ENCODE data around the gene CLEC9A. TPM values are rescaled to one million over a fixed set of nuclear protein-coding genes. Genes with fewer than 3 reads are reported as not detected.

Gene CLEC9A
- total RNA-seq (2013; cell fraction: nucleolus; rRNA removed) = not detected in 2 replicates
- not detected in 2 replicates for total RNA-seq (2014; rRNA removed)
- total RNA-seq (2014; rRNA removed; fragmentation: Illumina TruSeq; extraction: Trizol) = not detected in 2 replicates
- not detected in 2 replicates for total RNA-seq (2021)
- polyA plus RNA-seq (2011; ENCODE audit: low read depth) = not detected
- polyA plus RNA-seq (2011; rRNA removed) = not detected in 2 replicates
- not detected in 2 replicates for polyA plus RNA-seq (2011; cell fraction: cytosol; rRNA removed)
- polyA plus RNA-seq (2011; cell fraction: nucleus; rRNA removed) = not detected in 2 replicates
- polyA plus RNA-seq (2012) = 0.22 TPM in 1 of 2 replicates, not detected in the other
- polyA plus RNA-seq (2014; fragmentation: Illumina TruSeq; extraction: Trizol) = not detected in 2 replicates
- not detected for polyA plus RNA-seq (2014; fragmentation: Nextera tagmentation; extraction: Ambion mirVana)
- not detected in 2 replicates for polyA plus RNA-seq (2014; rRNA removed)
- polyA plus RNA-seq (2016; fragmentation: Nextera tagmentation; extraction: Ambion mirVana) = not detected
- polyA minus RNA-seq (2011; rRNA and poly(A)+ RNA removed) = not detected in 2 replicates
- polyA minus RNA-seq (2011; cell fraction: cytosol; rRNA and poly(A)+ RNA removed) = not detected in 2 replicates
- not detected in 2 replicates for polyA minus RNA-seq (2011; cell fraction: nucleus; rRNA and poly(A)+ RNA removed)
- Bru-seq, nascent RNA = not detected
- BruChase-seq, experiment 1, labeled RNA remaining after a 6-hour chase = not detected
- BruChase-seq, experiment 2, labeled RNA remaining after a 2-hour chase = not detected
- long read RNA-seq, experiment 1 = 0 reads
- long read RNA-seq, experiment 2 = 0 reads

GRCh38 chr12:10030446-10030845, at the start of gene CLEC9A:
Gene CLEC9A (plus strand): TSS chr12:10030682. CDS start chr12:10052688, 22,006 bp downstream.
- 70% methylated on average over 14 of the region's 14 CpGs for WGBS (ENCODE audit: insufficient coverage, insufficient replicate concordance, low lambda C conversion rate, missing lambda C conversion rate)
- SMC1A ChIA-PET (ENCODE audit: uncharacterized antibody, unreplicated experiment) = no interaction called here
- CTCF ChIA-PET = interaction anchor here (1.2 to 1.6 kb wide), 2 partner anchors 31 to 109 kb away, joined by 3 to 5 read pairs; partner anchors contain the start of gene CLEC1B
- Histone ChIP-seq H3K4me3 (no peak within 1 kb of the TSS), H3K4me2 (ENCODE audit: control insufficient read depth, insufficient read depth) (no peak within 1 kb of the TSS), H3K4me1 (ENCODE audit: control insufficient read depth, insufficient read depth, low read length) (no peaks in the 10 kb centered on the region), H3K27ac (ENCODE audit: control insufficient read depth, insufficient read depth) (no peak within 1 kb of the TSS), H3K9me3 (replicated peaks; ENCODE audit: control insufficient read depth, insufficient read depth, low read length) (no peaks in the 10 kb centered on the region), H3K36me3 (ENCODE audit: control insufficient read depth in 2 of 2, insufficient read depth in 2 of 2, low read length in 1 of 2) (no peaks in the 10 kb centered on the region), H4K20me1 (ENCODE audit: control insufficient read depth, insufficient read depth) (no peaks in the 10 kb centered on the region), H3K9ac (ENCODE audit: control insufficient read depth, insufficient read depth, low read length) (no peak within 1 kb of the TSS), H2AFZ (ENCODE audit: control insufficient read depth, low read depth, low read length) (no peak within 1 kb of the TSS), H3K27me3 (replicated peaks in 1 of 2; ENCODE audit: control insufficient read depth in 2 of 2, insufficient read depth in 2 of 2, low read length in 1 of 2) (no peaks in the 10 kb centered on the region), H3K79me2 (ENCODE audit: control insufficient read depth, insufficient read depth, low read length) (no peaks in the 10 kb centered on the region)
- RAD21 ChIA-PET (ENCODE audit: unreplicated experiment) = interaction anchor here (0.7 kb wide), 1 partner anchor 29 kb away, joined by 3 read pairs; no protein-coding TSS in a partner anchor
- ATAC-seq = no peak
- TF ChIP-seq ZNF274 (IDR thresholded peaks at IDR 0.05; ENCODE audit: insufficient read depth, insufficient read length) = no peak
- no peak for TF ChIP-seq TAF1 (IDR thresholded peaks at IDR 0.05; ENCODE audit: borderline replicate concordance, low read depth, low read length)
- TF ChIP-seq ZBTB40 (IDR thresholded peaks at IDR 0.05; ENCODE audit: borderline replicate concordance) = no peak
- no peak for TF ChIP-seq RFX5 (IDR thresholded peaks at IDR 0.05; ENCODE audit: low read depth, low read length)
- no peak for TF ChIP-seq ELK1 (IDR thresholded peaks at IDR 0.05; ENCODE audit: low read depth, low read length)
- no peak for TF ChIP-seq MEF2A (IDR thresholded peaks at IDR 0.05; ENCODE audit: insufficient read depth, low read depth, low read length)
- no peak for TF ChIP-seq NFXL1 (IDR thresholded peaks at IDR 0.05; ENCODE audit: borderline replicate concordance)
- TF ChIP-seq POLR2A (IDR thresholded peaks at IDR 0.05; ENCODE audit: low read depth, low read length) = no peak
- no peak for TF ChIP-seq BCLAF1 (IDR thresholded peaks at IDR 0.05)
- no peak for TF ChIP-seq SREBF1 (IDR thresholded peaks at IDR 0.05; ENCODE audit: low read length)
- no peak for DNase-seq (ENCODE audit: low read depth, low spot score)
- FAIRE-seq = no peak
- intact Hi-C loops (cut with micrococcal nuclease; ENCODE audit: unreplicated experiment) (no loop called here), in situ Hi-C loops (cut with MboI) (loop anchor here (5.0 kb wide), 1 partner anchor 112 kb away; no protein-coding TSS in a partner anchor)
- BruUV-seq (replicated peaks) = no TSS peak
- POLR2A ChIA-PET = no interaction called here

All from GM12878 (cell line).